SU-DHL-6 (cell line): Measurements from ENCODE around the gene PNPLA7.
"Not testable (repeated sequence)": the region's sequence is repeated elsewhere in the genome, so short reads cannot be mapped to it uniquely, and the experiment has no call there.

Source experiments
- H2AFZ ChIP-seq: fragments of 200-600 bp; sonication (generic); 2 replicates; pipeline ENCODE4 v1.6.1; 2014; ENCODE audit warnings: low read depth, mild to moderate bottlenecking, moderate library complexity, mixed read lengths, antibody characterized with exemption, low read length; ENCODE audit not compliant: severe bottlenecking
- H3F3A ChIP-seq: fragments of 200-600 bp; shearing (Covaris generic); 2 replicates; pipeline ENCODE4 v1.6.0; 2016; ENCODE audit warnings: antibody characterized with exemption, mild to moderate bottlenecking; ENCODE audit not compliant: insufficient read depth
- H3K27ac ChIP-seq: fragments of 200-600 bp; sonication (generic); 2 replicates; pipeline ENCODE4 v1.5.1; 2016; ENCODE audit warnings: low read depth, mild to moderate bottlenecking, low read length, moderate library complexity, mixed read lengths
- H3K27me3 ChIP-seq: fragments of 200-600 bp; sonication (generic), shearing (Covaris generic); 2 replicates; pipeline ENCODE4 v1.6.0; 2014; ENCODE audit warnings: mild to moderate bottlenecking, low read length
- H3K36me3 ChIP-seq: fragments of 200-600 bp; sonication (generic); 2 replicates; pipeline ENCODE4 v1.6.1; 2014; ENCODE audit warnings: mild to moderate bottlenecking, low read length, mixed read lengths
- H3K4me2 ChIP-seq: fragments of 300-600, 200-600 bp; shearing (Covaris generic), sonication (generic); 2 replicates; pipeline ENCODE4 v1.6.0; 2014; ENCODE audit warnings: low read length, low read depth, mild to moderate bottlenecking; ENCODE audit not compliant: poor library complexity, severe bottlenecking
- H3K4me3 ChIP-seq: fragments of 200-600 bp; sonication (generic); 2 replicates; pipeline ENCODE4 v1.5.1; 2014; ENCODE audit warnings: antibody characterized with exemption, low read length, mild to moderate bottlenecking, mixed read lengths; ENCODE audit not compliant: insufficient read depth, poor library complexity, severe bottlenecking
- H3K79me2 ChIP-seq: fragments of 200-600 bp; sonication (generic); 2 replicates; pipeline ENCODE4 v1.6.1; 2014; ENCODE audit warnings: mild to moderate bottlenecking, low read length, moderate library complexity; ENCODE audit not compliant: insufficient read depth
- H3K9ac ChIP-seq: fragments of 200-600 bp; sonication (generic); 2 replicates; pipeline ENCODE4 v1.7.0; 2014; ENCODE audit warnings: mild to moderate bottlenecking, low read length
- H3K9me2 ChIP-seq: fragments of 200-600 bp; sonication (generic); replicated peaks from 2 replicates; pipeline ENCODE4 v1.6.1; 2014; ENCODE audit warnings: low read length; ENCODE audit not compliant: insufficient read depth
- H3K9me3 ChIP-seq: fragments of 200-600 bp; sonication (generic); 2 replicates; pipeline ENCODE4 v1.6.1; 2014; ENCODE audit warnings: low read length, mixed read lengths; ENCODE audit not compliant: insufficient read depth
- H4K20me1 ChIP-seq: fragments of 200-600 bp; sonication (generic); 2 replicates; pipeline ENCODE4 v1.6.1; 2014; ENCODE audit warnings: low read depth, mild to moderate bottlenecking, antibody characterized with exemption, low read length, moderate library complexity, mixed read lengths
- EZH2phosphoT487 ChIP-seq: fragments of 200-600 bp; sonication (generic), shearing (Covaris generic); conservative IDR thresholded peaks from 2 replicates; pipeline ENCODE4 v1.6.1; 2018; ENCODE audit warnings: mild to moderate bottlenecking, antibody characterized with exemption, low read length, moderate library complexity, mixed read lengths
- TF ChIP-seq, protein P1 (sequence below): fragments of 200-600 bp; sonication (generic); IDR thresholded peaks from one replicate; pipeline ENCODE4 v1.5.1; 2017; ENCODE audit warnings: antibody characterized with exemption, mild to moderate bottlenecking, low read length, moderate library complexity; ENCODE audit not compliant: insufficient read depth, poor library complexity, severe bottlenecking

PNPLA7 gene

DNA sequence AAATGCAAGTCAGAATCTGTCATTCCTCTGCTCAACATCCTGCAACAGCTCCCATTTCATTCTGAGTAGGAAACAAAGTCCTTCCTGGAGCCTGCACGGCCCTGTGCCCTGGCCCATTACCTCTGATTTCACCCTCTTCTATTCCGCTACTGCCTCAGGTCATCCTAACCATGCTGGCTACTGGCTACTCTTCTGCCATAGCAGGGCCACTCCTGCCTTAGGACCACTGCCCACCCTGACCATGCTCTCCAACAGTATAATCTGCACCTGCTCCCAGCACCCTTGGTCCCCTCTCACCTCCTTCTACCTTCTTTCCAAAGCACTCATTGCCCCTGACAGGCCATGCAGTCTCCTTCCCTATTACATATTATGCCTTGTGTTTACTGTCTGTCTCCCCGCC lies 20.4 kb upstream of the PNPLA7 start:
- Histone ChIP-seq H3K9me2 (no peaks in the 10 kb centered on the region), H2AFZ (no peak overlapping the region), H3K27me3 (no peaks in the 10 kb centered on the region), H3K4me2 (no peak overlapping the region), H4K20me1 (no peaks in the 10 kb centered on the region), H3F3A (no peaks in the 10 kb centered on the region), H3K79me2 (0 out of 2 replicates have a peak, but pooled peaks cover 4% of the 10 kb centered on the region), H3K9ac (no peak overlapping the region), H3K36me3 (peaks cover 7% of the 10 kb centered on the region; the same call in 1 of the 2 replicates), H3K27ac (no peak overlapping the region), H3K9me3 (no peaks in the 10 kb centered on the region), H3K4me3 (no peak overlapping the region)
- TF ChIP-seq, protein P1, sequence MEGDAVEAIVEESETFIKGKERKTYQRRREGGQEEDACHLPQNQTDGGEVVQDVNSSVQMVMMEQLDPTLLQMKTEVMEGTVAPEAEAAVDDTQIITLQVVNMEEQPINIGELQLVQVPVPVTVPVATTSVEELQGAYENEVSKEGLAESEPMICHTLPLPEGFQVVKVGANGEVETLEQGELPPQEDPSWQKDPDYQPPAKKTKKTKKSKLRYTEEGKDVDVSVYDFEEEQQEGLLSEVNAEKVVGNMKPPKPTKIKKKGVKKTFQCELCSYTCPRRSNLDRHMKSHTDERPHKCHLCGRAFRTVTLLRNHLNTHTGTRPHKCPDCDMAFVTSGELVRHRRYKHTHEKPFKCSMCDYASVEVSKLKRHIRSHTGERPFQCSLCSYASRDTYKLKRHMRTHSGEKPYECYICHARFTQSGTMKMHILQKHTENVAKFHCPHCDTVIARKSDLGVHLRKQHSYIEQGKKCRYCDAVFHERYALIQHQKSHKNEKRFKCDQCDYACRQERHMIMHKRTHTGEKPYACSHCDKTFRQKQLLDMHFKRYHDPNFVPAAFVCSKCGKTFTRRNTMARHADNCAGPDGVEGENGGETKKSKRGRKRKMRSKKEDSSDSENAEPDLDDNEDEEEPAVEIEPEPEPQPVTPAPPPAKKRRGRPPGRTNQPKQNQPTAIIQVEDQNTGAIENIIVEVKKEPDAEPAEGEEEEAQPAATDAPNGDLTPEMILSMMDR = no peak
- TF ChIP-seq EZH2phosphoT487 = no peak

DNA sequence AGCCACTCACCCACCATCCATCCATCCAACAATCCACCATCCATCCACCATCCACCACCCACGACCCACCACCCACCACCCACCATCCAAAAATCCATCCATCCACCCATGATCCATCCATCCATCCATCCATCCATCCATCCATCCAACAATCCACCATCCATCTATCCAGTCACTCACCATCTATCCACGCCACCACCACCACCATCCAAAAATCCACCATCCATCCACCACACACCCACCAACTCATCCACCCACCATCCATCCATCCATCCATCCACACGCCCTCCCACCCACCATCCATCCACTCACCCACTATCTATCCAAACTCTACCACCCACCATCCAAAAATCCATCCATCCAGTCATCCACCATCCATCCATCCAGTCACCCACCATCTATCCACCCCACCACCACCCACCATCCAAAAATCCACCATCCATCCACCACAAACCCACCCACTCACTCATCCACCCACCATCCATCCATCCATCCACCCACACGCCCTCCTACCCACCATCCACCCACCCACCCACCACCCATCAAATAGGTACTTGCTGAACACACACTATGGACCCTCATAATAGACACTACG lies 19.5 kb upstream of the PNPLA7 start:
- no peak overlapping the region for H3K27ac ChIP-seq
- H2AFZ ChIP-seq = no peak overlapping the region
- no peaks in the 10 kb centered on the region for H4K20me1 ChIP-seq
- TF ChIP-seq, protein P1 = no peak
- no peak for TF ChIP-seq EZH2phosphoT487
- no peaks in the 10 kb centered on the region for H3K9me3 ChIP-seq
- no peak overlapping the region for H3K9ac ChIP-seq
- H3K36me3 ChIP-seq = peaks cover 7% of the 10 kb centered on the region; the same call in 1 of the 2 replicates
- H3K27me3 ChIP-seq = no peaks in the 10 kb centered on the region
- no peak overlapping the region for H3K4me3 ChIP-seq
- no peak overlapping the region for H3K4me2 ChIP-seq
- 0 out of 2 replicates have a peak, but pooled peaks cover 4% of the 10 kb centered on the region for H3K79me2 ChIP-seq
- H3F3A ChIP-seq = no peaks in the 10 kb centered on the region
- no peaks in the 10 kb centered on the region for H3K9me2 ChIP-seq

DNA sequence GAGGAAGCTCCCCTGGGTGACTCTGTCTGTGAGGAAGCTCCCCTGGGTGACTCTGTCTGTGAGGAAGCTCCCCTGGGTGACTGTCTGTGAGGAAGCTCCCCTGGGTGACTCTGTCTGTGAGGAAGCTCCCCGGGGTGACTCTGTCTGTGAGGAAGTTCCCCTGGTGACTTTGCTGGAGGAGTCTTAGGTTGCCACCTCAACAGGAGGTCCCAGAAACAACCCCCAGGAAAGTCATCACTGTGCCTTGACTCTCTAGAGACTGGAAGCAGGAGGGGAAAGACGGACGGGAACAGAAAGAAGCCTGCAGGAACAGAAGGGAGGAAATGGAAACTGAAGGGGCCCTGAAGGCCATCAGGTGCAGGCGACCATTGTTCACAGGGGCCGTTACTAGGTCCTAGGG lies 18.2 kb upstream of the PNPLA7 start:
- not testable (repeated sequence) for H3K79me2 ChIP-seq, H2AFZ ChIP-seq, H3K4me3 ChIP-seq, H4K20me1 ChIP-seq, H3F3A ChIP-seq, H3K27ac ChIP-seq, H3K9me2 ChIP-seq, H3K9me3 ChIP-seq, H3K9ac ChIP-seq, H3K27me3 ChIP-seq, H3K4me2 ChIP-seq, H3K36me3 ChIP-seq

DNA sequence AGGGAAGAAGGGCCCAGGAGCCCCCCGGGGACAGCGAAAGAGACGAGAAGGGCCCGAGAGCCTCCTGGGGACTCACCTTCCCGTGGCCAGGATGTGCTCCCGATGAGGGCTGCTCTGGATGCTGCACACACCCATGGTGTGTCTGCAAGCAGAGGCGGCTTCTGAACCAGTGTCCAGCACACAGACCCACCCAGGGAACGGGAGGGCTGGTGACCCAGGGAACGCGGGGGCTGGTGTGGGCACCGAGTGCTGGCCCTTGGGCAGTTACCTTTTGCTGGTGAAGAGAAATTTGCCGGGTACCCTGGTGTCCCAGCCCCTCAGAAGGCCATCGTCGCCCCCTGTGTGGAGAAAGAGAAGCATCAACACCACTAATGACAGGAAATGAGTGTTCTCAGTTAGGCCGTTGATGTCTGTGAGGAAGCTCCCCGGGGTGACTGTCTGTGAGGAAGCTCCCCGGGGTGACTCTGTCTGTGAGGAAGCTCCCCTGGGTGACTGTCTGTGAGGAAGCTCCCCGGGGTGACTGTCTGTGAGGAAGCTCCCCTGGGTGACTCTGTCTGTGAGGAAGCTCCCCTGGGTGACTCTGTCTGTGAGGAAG lies 14.7 kb upstream of the PNPLA7 start:
- H3K4me2 ChIP-seq = no peak overlapping the region
- H3F3A ChIP-seq = no peaks in the 10 kb centered on the region
- no peaks in the 10 kb centered on the region for H3K36me3 ChIP-seq
- H3K79me2 ChIP-seq = no peaks in the 10 kb centered on the region
- TF ChIP-seq, protein P1 = no peak
- TF ChIP-seq EZH2phosphoT487 = no peak
- no peaks in the 10 kb centered on the region for H3K9me2 ChIP-seq
- no peaks in the 10 kb centered on the region for H3K27me3 ChIP-seq
- no peaks in the 10 kb centered on the region for H4K20me1 ChIP-seq
- H3K4me3 ChIP-seq = no peak overlapping the region
- H3K9me3 ChIP-seq = no peaks in the 10 kb centered on the region
- no peak overlapping the region for H2AFZ ChIP-seq
- no peak overlapping the region for H3K9ac ChIP-seq
- H3K27ac ChIP-seq = no peak overlapping the region
